Skin epidermis (tissue), 12 donors: Measurements from ENCODE around the gene PDXDC1.
"Not testable (repeated sequence)": the region's sequence is repeated elsewhere in the genome, so short reads cannot be mapped to it uniquely, and the experiment has no call there.

Source experiments
- H3K27ac ChIP-seq, 21 experiments: fragments of 200-600 bp; sonication (generic) in 11 of 21; one replicate each; pipeline ENCODE4 v1.5.0; 2020; ENCODE audit warnings: mild to moderate bottlenecking in 3 of 21, inconsistent platforms in 2 of 21, moderate library complexity in 2 of 21
- H3K4me3 ChIP-seq, 7 experiments: fragments of 200-600 bp; sonication (generic) in 2 of 7; one replicate each; pipeline ENCODE4 v1.5.0; 2020; ENCODE audit warnings: inconsistent platforms in 2 of 7, mild to moderate bottlenecking in 2 of 7, moderate library complexity in 1 of 7

PDXDC1 gene

DNA sequence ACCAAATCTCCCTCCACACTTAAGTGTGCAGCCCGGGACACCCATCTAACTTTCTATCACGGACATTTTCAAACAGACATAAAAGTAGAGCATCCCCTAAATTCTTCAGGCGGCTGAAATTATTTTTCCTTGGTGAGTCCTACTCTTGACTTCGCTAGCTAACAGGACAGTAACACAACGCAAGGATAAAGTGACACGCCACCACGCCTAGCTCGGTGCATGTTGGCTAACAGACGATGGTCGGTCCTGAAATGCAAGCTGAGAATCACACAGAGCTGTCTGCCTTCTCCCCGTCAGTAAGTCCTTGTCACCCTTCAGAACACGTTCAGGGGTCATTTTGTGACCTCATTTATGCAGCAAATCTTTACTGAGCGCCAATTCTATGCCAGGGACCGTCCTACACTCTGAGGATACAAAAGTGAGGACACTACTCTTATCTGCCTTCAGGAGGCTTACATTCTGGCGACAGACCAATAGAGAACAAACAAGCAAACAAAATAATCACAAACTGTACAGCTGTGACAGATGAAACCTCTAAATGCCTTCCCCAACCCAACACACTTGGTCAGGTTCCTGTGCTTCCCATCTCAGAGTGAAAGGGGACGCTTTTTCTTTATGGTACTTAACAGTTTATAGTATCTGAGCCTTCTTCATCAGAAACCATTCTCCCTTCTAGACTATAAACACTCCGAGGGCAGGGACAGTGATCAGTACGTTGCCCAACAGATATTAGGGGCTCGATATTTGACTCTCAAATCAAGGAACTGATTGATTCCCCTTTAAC lies 79.7 kb downstream of the PDXDC1 start:
- Histone ChIP-seq H3K4me3 (peak overlapping the region; percentile 86 to 98 (median 92)), H3K27ac (peak overlapping the region in 15 of 21 experiments; percentile 80 to 95 (median 90))

DNA sequence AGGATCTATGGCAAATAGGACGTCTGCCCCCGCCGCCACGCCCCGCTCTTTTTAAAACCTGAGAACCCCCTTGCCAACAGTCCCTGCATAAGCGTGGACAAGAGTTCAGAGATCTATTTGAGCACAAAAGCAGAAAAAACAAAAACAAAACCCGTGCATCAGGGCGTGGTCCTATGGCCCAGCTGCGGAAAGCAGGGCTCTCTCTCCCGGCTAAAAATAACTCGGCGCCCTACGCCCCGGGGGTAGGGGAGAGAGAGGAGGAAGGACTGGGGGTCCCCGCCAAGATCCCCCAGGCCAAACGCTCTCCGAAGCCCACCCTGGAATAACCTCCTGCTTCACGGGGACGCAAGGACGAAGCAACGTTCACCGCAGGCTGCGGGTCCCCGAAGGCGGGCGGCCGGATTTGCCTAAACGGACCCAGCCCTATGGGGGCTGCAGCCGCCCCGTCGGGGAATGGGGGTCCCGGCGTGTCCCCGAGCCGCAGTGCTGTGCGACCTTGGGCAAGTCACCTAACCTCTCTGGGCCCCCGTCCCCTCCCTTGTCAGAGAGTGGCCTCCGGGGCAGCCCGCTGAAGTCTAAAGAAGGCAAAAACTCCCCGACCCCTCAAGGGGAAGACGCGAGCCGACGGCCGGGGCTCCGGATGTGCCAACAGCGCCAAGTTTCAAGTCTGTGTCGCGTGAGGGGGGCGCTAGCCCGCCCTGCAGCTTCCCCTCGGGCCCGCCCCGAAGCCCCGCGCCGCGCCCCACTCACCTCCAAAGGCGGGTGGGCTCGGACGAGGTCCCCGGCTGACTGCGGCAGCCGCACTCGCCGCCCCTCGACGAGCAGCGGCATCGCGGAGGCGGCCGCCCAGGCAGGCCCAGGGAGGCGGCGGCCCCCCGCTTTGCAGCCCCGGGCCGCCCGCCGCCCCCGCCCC lies 80.6 kb downstream of the PDXDC1 start:
- peak overlapping the region; percentile 31 to 95 (median 90) for H3K27ac ChIP-seq
- H3K4me3 ChIP-seq: peak overlapping the region; percentile 86 to 98 (median 92)

- peak overlapping the region in 2 of 21 experiments; percentile 23 to 34 for H3K27ac ChIP-seq
Observed at GRCh38 chr16:15057681-15058417, 83.0 kb downstream of the PDXDC1 start.

DNA sequence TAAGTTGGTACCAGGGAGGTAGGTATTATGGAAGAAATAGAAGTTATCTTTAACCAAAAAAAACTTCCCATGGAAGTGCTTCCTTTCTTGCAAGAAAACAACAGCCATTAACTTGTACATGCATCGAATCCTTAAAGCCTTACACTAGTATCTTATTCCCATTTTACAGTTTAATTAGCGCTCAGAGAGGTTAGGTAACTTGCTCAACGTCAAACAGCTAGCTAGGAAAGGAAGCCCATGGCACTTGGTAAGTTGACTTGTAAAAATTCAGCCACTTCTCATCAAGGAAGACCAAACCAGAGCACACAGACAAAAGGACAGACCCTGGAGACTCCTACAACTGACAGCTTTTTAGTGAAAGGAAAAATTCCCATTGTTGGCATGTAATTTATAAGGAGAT lies 84.5 kb downstream of the PDXDC1 start:
- H3K4me3 ChIP-seq: no peak overlapping the region
- H3K27ac ChIP-seq: no peak overlapping the region

More at GRCh38 chr16:15057681-15058417, 83.0 kb downstream of the PDXDC1 start:
- H3K4me3 ChIP-seq: no peak overlapping the region

DNA sequence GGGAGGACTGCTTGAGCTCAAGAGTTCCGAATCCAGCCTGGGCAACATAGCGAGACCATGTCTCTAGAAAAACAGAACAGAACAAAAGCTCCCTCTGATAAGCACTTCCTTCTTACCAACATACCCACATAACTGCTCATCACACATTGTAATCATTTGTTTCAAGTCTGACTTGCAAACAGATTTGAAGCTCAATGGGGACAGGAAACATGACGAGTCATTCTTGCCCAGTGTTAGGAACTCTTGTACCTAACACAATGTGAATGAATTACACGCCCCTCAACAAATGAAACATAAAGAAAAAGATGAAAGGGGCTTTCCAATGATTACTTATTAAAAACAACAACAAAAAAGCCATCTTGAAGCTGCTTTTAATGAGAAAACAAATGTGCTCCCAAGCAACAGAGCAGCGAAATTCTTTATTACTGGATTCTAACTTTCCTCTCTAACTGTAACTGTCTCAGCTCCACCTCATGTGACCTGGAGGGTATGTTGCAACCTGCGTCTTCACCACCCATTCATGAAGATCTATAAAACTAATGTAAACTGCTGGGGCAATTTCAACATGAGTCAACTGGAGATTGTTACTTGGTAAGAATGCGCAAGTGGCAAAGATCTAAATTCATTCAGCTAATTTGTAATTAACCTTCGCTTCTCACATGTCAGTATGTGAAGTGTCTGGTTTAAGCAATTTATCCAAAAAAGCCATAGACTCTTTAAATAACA lies 87.4 kb downstream of the PDXDC1 start:
- not testable (repeated sequence) for H3K27ac ChIP-seq, H3K4me3 ChIP-seq

- not testable (repeated sequence) for H3K27ac ChIP-seq, H3K4me3 ChIP-seq
Observed at GRCh38 chr16:15065961-15066360, 91.1 kb downstream of the PDXDC1 start.

DNA sequence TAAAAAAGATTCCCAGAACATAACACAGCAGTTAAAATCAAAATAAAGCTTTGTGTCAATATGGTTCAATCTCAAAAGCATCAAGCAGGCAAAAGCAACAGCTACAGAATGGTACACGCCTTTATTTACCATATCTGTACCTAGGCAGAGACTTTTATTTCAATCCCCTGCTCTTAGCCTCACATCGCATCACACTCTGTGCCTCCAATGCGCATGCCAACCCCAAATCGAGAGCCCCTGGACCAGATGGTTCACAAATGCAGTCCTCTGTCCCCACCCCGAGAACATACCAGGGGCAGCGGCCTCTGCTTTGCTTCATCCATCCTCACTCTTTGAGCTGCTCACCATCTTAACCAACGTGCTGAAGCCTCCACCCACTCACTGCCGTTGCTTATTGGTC lies 91.9 kb downstream of the PDXDC1 start:
- H3K4me3 ChIP-seq, H3K27ac ChIP-seq: not testable (repeated sequence)

DNA sequence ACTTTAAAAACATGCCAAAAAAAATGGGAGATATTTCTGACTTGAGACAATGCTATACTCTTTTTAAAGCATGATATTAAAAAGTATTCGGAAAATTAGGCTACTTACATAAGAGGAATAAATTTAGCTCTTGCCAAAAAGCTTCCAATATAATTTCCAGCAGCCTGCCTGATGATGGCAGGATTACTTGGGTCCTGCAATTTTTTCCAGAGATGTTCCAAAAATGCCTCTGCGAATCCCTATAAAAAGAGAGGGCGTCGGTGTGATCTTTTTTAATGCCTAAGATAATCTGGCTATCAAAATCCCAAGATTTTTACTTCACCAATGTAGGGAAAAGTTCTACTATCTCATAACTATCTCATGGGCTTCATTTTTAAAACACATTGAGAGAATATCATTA lies 96.2 kb downstream of the PDXDC1 start:
- H3K4me3 ChIP-seq: not testable (repeated sequence)
- peak overlapping the region in 1 of 21 experiments; percentile 31 for H3K27ac ChIP-seq

DNA sequence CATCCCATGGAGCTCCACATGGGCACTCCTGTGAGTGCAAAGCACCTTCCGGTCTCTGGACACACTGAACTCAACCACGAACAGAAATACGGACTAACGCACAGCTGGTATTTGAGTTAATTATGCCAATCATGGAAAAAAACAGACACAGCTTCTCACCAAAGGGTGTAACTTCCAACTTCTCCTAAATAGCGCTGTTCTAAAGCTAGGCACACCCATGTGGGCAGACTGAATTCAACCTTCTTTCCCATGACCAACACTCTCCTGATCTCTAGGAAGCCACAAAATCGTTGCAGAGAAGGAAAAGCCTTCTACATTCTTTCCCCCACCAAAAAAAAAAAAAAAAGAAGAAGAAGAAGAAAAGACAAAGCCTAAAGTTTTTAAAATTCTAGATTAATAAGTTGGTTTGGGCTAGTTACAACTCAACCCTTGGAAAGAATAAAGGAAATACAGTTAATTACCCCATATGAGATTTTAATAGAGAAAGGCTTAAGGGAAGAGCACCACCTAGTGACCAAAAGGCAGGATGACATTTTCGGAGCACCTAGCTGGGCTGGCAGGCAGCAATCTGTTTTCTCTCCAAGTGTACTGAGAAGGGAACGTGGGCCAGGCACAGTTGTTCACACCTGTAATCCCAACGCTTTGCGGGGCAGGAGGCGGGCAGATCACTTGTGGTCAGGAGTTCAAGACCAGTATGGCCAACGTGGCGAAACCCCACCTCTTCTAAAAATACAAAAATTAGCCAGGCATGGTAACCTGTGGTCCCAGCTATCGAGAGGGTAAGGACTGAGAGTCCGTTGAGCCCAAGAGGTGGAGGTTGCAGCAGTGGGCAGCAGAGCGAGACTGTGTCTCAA lies 97.3 kb downstream of the PDXDC1 start:
- not testable (repeated sequence) for H3K4me3 ChIP-seq, H3K27ac ChIP-seq

DNA sequence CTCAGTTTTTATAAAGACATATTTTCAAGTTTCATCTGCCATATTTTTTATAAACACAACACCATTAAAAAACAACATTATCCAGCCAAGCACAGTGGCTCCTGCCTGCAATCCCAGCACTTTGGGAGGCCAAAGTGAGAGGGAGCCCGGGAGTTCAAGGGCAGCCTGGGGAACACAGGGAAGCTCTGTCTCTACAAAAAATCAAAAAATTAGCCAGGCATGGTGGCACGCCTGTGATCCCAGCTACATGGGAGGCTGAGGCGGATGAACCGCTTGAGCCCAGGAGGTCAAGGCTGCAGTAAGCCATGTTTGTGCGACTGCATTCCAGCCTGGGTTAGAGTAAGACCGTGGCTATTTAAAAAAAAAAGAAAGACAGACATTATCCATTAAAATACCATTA lies 98.3 kb downstream of the PDXDC1 start:
- H3K4me3 ChIP-seq: no peak overlapping the region

DNA sequence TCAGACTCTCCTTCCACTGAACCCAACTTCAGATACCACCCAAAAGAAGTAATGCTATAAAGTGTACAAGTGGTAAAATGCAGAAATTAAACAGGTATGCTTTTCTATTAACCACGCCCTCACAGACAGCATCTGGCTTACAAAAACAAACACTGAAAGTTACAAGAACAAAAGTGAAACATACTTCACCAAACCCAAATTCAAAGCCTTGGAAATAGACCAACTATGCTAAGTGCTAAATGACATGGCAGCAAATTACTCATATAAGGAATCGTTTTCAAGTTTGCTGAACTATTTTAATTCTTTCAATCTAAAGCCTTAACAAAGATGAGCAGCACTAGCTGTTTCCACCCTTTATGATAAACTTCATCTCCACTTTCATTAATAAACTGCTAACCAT lies 101.3 kb downstream of the PDXDC1 start:
- not testable (repeated sequence) for H3K27ac ChIP-seq, H3K4me3 ChIP-seq

More for the DNA sequence above, 98.3 kb downstream of the PDXDC1 start:
- H3K27ac ChIP-seq: no peak overlapping the region

- H3K27ac ChIP-seq, H3K4me3 ChIP-seq: not testable (repeated sequence)
Observed at GRCh38 chr16:15080883-15081282, 106.1 kb downstream of the PDXDC1 start.

- H3K4me3 ChIP-seq, H3K27ac ChIP-seq: not testable (repeated sequence)
Observed at GRCh38 chr16:15082788-15083187, 108.0 kb downstream of the PDXDC1 start.

DNA sequence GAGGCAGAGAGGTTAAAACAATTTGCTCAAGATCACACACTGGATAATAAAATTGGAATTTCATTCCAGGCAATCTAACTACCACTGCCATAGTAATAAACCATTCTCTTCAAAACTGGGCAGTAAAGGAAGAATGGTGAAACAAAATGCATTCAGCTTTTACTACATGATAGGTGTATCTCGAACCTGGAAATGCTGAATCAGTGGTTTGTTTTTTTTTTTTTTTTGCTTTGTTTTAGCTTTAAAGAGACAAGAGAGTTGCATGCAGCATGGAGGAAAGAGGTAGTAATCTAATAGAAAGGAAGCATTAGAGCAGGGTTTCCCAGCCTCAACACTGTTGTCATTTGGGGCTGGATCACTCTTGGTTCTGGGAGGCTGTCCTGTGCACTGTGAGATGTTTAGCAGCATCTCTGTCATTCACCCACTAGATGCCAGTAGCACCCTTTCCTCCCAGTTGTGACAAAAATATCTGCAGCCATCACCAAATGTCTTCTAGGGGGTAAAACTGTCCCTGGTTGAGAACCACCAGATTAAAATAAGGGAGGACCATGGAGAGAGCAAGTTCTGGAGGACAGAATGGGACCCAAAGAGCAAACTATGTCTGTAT lies 115.9 kb downstream of the PDXDC1 start:
- H3K4me3 ChIP-seq, H3K27ac ChIP-seq: not testable (repeated sequence)

DNA sequence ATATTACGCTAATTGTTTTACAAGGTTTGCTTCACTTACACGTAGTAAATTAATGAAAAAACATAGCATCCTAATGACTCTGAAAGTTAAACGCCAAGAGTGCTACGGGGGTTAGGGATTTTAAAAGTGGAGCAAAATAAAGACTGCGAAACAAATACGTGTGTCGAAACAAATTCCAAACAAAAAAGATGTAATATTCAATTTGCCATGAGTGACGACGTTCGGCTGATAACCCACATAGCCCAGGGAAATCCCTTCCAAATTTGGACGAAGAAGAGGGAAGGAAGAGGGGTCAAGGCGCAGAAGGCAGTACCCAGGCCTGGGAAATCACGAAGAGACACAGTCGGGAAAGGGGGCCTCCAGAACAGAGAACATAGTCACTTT lies 118.7 kb downstream of the PDXDC1 start:
- Histone ChIP-seq H3K4me3 (peak overlapping the region; percentile 48 to 70 (median 58)), H3K27ac (peak overlapping the region in 18 of 21 experiments; percentile 56 to 91 (median 80))

GRCh38 chr16:15093955-15094827 lies 119.4 kb downstream of the PDXDC1 start, which contains the start of gene RRN3:
TSS of gene RRN3 (minus strand) at chr16:15094272. CDS start at chr16:15094233, 39 bp downstream.
- Histone ChIP-seq H3K27ac (peak within 1 kb of the TSS; percentile 41 to 91 (median 79)), H3K4me3 (peak within 1 kb of the TSS; percentile 48 to 70 (median 58))

- H3K27ac ChIP-seq: not testable (repeated sequence)
Observed at GRCh38 chr16:15096583-15096972, 121.8 kb downstream of the PDXDC1 start.

More at GRCh38 chr16:15096583-15096972, 121.8 kb downstream of the PDXDC1 start:
- not testable (repeated sequence) for H3K4me3 ChIP-seq
